Hepatocyte (in vitro differentiated cells): ENCODE data around the gene PALD1. TPM values are rescaled to one million over a fixed set of nuclear protein-coding genes. Genes with fewer than 3 reads are reported as not detected.

ENCODE experiments used
- DNase-seq: peaks from one replicate; pipeline ENCODE4 v3.0.0-alpha.2; 2016; ENCODE audit warnings: low spot score
- H2AFZ ChIP-seq: fragments of 200-600 bp; sonication (generic); 2 replicates; pipeline ENCODE4 v1.6.0; 2016; ENCODE audit warnings: antibody characterized with exemption, mild to moderate bottlenecking
- H3K27ac ChIP-seq: fragments of 200-600 bp; sonication (generic); 2 replicates; pipeline ENCODE4 v1.5.1; 2016; ENCODE audit warnings: mild to moderate bottlenecking
- H3K27me3 ChIP-seq: fragments of 200-600 bp; sonication (generic); 2 replicates; pipeline ENCODE4 v1.6.1; 2016
- H3K36me3 ChIP-seq: fragments of 200-600 bp; sonication (generic); replicated peaks from 2 replicates; pipeline ENCODE4 v1.5.1; 2016; ENCODE audit warnings: low read depth; ENCODE audit not compliant: insufficient read depth
- H3K4me1 ChIP-seq: fragments of 200-600 bp; sonication (generic); 2 replicates; pipeline ENCODE4 v1.5.1; 2016; ENCODE audit warnings: mild to moderate bottlenecking, moderate library complexity; ENCODE audit not compliant: insufficient read depth
- H3K4me2 ChIP-seq: fragments of 200-600 bp; sonication (generic); 2 replicates; pipeline ENCODE4 v1.6.0; 2016
- H3K4me3 ChIP-seq: fragments of 200-600 bp; sonication (generic); 2 replicates; pipeline ENCODE4 v1.5.1; 2016; ENCODE audit warnings: mild to moderate bottlenecking
- H3K79me2 ChIP-seq: fragments of 200-600 bp; sonication (generic); 2 replicates; pipeline ENCODE4 v1.6.0; 2017; ENCODE audit warnings: mild to moderate bottlenecking
- H3K9me2 ChIP-seq: fragments of 200-600 bp; sonication (generic); replicated peaks from 2 replicates; pipeline ENCODE4 v1.6.0; 2017; ENCODE audit warnings: mild to moderate bottlenecking; ENCODE audit not compliant: insufficient read depth
- H3K9me3 ChIP-seq: fragments of 200-600 bp; sonication (generic); 2 replicates; pipeline ENCODE4 v1.5.1; 2016; ENCODE audit warnings: low read depth, mild to moderate bottlenecking
- H4K20me1 ChIP-seq: fragments of 200-600 bp; sonication (generic); 2 replicates; pipeline ENCODE4 v1.6.0; 2016; ENCODE audit warnings: mild to moderate bottlenecking; ENCODE audit not compliant: insufficient read depth, poor library complexity, severe bottlenecking
- EZH2 ChIP-seq: fragments of 200-600 bp; sonication (generic); IDR thresholded peaks from 2 replicates; pipeline ENCODE4 v1.6.1; 2016; ENCODE audit warnings: antibody characterized with exemption, mild to moderate bottlenecking, borderline replicate concordance
- EZH2phosphoT487 ChIP-seq: fragments of 200-600 bp; sonication (generic); IDR thresholded peaks from one replicate; pipeline ENCODE4 v1.6.1; 2018; ENCODE audit warnings: antibody characterized with exemption, mild to moderate bottlenecking, low read depth, moderate library complexity; ENCODE audit not compliant: unreplicated experiment, severe bottlenecking
- WGBS: methylation state at CpG from one replicate; pipeline ENCODE4 v1.1.6; 2016; ENCODE audit warnings: low lambda C conversion rate; ENCODE audit errors: missing lambda C conversion rate; 5-methylcytosine and 5-hydroxymethylcytosine counted together
- polyA plus RNA-seq: library from polyadenylated mRNA; unstranded; fragments of >200 nt; fragmentation: Nextera tagmentation; extraction: Ambion mirVana; gene quantifications from 2 replicates; pipeline ENCODE4 v1.2.1, GENCODE V29; 2016
- total RNA-seq: library from RNA; depleted of rRNA; stranded (reverse); fragments of >200 nt; gene quantifications from 2 replicates; pipeline ENCODE4 v1.2.3, GENCODE V29; 2014
- TF ChIP-seq, protein P1 (sequence below): fragments of 200-600 bp; sonication (generic); IDR thresholded peaks from 2 replicates; pipeline ENCODE4 v1.5.1; 2016; ENCODE audit warnings: antibody characterized with exemption, mild to moderate bottlenecking; ENCODE audit not compliant: poor library complexity

The PALD1 gene
- total and polyA plus RNA-seq, 2 experiments from 2014 or later = 1.3 to 2.2 TPM

DNA sequence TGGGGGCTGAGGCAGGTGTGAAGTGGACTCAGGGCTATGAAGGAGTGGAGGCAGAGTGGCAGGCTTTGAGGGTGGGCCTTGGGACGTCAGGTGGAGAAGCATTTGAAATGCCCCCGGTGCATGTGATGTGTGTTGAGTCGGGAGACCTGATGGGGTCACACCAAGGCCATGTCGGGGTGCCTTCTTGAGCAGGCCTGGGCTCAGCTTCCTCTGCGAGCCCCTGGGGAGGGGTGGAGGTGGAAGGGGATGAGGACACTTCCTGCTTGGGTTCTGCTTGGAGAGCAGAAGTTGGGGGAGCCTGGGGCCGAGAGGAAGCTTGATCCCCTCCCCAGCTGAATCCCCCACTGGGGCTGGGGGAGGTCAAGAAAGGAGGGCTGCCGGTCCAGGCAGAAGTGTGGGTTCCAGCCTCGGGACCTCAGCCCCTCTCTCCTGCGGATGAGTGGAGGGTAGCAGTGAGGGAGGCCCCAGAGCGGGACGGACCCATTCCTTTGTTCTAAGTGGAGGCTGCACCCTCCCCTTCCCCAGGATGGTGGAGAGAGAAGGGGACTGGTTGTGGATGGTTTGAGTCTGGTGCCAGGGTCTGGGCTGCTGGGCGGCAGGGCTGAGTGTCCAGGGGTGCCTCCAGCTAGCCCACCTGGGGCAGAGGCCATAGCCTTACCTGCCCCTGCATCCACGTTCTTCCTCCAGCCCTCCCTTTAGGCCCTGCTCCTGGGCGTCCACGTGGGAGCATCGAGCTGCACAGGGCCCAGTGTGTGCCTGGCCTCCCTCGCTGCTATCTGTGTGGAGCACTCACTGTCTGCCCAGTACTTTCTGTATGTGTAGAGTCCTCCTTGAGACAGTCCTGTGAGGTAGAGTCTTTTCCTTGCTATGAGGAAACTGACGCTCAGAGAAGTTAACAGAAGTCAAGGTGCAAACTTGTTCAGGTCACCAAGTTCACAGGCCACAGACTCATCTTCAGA is 87.3 kb downstream of the PALD1 start:
- H3K4me2 ChIP-seq = no peak overlapping the region
- H3K36me3 ChIP-seq = no peaks in the 10 kb centered on the region
- no peaks in the 10 kb centered on the region for H3K9me2 ChIP-seq
- no peaks in the 10 kb centered on the region for H3K4me1 ChIP-seq
- TF ChIP-seq EZH2 = no peak
- TF ChIP-seq, protein P1, sequence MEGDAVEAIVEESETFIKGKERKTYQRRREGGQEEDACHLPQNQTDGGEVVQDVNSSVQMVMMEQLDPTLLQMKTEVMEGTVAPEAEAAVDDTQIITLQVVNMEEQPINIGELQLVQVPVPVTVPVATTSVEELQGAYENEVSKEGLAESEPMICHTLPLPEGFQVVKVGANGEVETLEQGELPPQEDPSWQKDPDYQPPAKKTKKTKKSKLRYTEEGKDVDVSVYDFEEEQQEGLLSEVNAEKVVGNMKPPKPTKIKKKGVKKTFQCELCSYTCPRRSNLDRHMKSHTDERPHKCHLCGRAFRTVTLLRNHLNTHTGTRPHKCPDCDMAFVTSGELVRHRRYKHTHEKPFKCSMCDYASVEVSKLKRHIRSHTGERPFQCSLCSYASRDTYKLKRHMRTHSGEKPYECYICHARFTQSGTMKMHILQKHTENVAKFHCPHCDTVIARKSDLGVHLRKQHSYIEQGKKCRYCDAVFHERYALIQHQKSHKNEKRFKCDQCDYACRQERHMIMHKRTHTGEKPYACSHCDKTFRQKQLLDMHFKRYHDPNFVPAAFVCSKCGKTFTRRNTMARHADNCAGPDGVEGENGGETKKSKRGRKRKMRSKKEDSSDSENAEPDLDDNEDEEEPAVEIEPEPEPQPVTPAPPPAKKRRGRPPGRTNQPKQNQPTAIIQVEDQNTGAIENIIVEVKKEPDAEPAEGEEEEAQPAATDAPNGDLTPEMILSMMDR = no peak
- TF ChIP-seq EZH2phosphoT487 = no peak
- H3K9me3 ChIP-seq = no peaks in the 10 kb centered on the region
- DNase-seq = no peak
- no peak overlapping the region for H3K27ac ChIP-seq
- WGBS = 89% methylated on average over 18 of the region's 18 CpGs
- no peaks in the 10 kb centered on the region for H3K79me2 ChIP-seq
- no peak overlapping the region for H3K4me3 ChIP-seq
- H3K27me3 ChIP-seq = no peaks in the 10 kb centered on the region
- no peak overlapping the region for H2AFZ ChIP-seq
- H4K20me1 ChIP-seq = no peaks in the 10 kb centered on the region

DNA sequence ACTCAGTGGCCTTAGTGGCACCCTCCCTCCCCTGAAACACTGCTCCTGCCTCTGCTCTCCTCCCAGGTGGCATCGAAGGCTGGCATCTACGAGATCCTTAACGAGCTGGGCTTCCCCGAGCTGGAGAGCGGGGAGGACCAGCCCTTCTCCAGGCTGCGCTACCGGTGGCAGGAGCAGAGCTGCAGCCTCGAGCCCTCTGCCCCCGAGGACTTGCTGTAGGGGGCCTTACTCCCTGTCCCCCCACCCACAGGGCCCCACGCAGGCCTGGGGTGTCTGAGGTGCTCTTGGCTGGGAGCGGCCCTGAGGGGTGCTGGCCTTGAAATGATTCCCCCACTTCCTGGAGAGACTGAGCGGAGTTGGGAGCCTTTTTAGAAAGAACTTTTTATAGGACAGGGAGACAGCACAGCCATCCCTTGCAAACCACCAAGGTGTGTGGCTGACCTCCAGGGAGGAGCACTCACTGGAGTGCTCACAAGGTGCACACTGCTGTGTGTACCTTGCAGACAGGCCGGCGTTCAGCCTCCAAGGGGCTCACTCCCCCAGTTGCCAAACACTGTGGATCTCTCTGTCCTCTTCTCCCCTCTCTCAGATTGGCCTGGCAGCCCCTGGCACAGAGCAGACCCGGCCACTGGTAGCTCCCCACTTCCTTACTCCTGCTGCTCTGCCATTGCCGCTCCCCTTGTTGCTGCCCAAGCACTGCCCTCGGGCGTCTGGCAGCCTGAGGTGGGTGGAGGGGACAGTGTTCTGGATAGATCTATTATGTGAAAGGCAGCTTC is 88.1 kb downstream of the PALD1 start:
- no peak overlapping the region for H3K4me2 ChIP-seq
- no peaks in the 10 kb centered on the region for H3K4me1 ChIP-seq
- TF ChIP-seq, protein P1 = no peak
- TF ChIP-seq EZH2 = no peak
- no peak for TF ChIP-seq EZH2phosphoT487
- no peaks in the 10 kb centered on the region for H3K9me3 ChIP-seq
- no peaks in the 10 kb centered on the region for H3K79me2 ChIP-seq
- H3K27me3 ChIP-seq = no peaks in the 10 kb centered on the region
- no peaks in the 10 kb centered on the region for H3K36me3 ChIP-seq
- H2AFZ ChIP-seq = no peak overlapping the region
- H3K27ac ChIP-seq = no peak overlapping the region
- 84% methylated on average over 18 of the region's 18 CpGs for WGBS
- DNase-seq = no peak
- H3K9me2 ChIP-seq = no peaks in the 10 kb centered on the region
- no peak overlapping the region for H3K4me3 ChIP-seq
- no peaks in the 10 kb centered on the region for H4K20me1 ChIP-seq

DNA sequence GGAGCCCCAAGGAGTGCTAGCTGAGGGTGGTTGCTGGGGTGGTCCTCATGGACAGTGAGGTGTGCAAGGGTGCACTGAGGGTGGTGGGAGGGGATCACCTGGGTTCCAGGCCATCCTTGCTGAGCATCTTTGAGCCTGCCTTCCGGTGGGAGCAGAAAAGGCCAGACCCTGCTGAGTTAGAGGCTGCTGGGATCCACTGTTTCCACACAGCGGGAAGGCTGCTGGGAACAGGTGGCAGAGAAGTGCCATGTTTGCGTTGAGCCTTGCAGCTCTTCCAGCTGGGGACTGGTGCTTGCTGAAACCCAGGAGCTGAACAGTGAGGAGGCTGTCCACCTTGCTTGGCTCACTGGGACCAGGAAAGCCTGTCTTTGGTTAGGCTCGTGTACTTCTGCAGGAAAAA is 89.0 kb downstream of the PALD1 start:
- Histone ChIP-seq H3K9me2 (no peaks in the 10 kb centered on the region), H4K20me1 (no peaks in the 10 kb centered on the region), H3K79me2 (no peaks in the 10 kb centered on the region), H3K9me3 (no peaks in the 10 kb centered on the region), H2AFZ (no peak overlapping the region), H3K4me1 (no peaks in the 10 kb centered on the region), H3K4me3 (no peak overlapping the region), H3K36me3 (no peaks in the 10 kb centered on the region), H3K27ac (no peak overlapping the region), H3K27me3 (no peaks in the 10 kb centered on the region), H3K4me2 (no peak overlapping the region)
- no peak for DNase-seq
- no peak for TF ChIP-seq EZH2
- TF ChIP-seq EZH2phosphoT487 = no peak
- TF ChIP-seq, protein P1 = no peak
- whole genome bisulfite sequencing = 83% methylated on average over 4 of the region's 4 CpGs
